Measurements from ENCODE around the gene SARM1. TPM values are rescaled to one million over a fixed set of nuclear protein-coding genes. Genes with fewer than 3 reads are reported as not detected.

Gene SARM1
- total and polyA plus RNA-seq, 2 of the 13 experiments (the other 11 are each of a cell fraction or from before 2014, with no cell fraction given) = 0.73 to 0.86 TPM

DNA sequence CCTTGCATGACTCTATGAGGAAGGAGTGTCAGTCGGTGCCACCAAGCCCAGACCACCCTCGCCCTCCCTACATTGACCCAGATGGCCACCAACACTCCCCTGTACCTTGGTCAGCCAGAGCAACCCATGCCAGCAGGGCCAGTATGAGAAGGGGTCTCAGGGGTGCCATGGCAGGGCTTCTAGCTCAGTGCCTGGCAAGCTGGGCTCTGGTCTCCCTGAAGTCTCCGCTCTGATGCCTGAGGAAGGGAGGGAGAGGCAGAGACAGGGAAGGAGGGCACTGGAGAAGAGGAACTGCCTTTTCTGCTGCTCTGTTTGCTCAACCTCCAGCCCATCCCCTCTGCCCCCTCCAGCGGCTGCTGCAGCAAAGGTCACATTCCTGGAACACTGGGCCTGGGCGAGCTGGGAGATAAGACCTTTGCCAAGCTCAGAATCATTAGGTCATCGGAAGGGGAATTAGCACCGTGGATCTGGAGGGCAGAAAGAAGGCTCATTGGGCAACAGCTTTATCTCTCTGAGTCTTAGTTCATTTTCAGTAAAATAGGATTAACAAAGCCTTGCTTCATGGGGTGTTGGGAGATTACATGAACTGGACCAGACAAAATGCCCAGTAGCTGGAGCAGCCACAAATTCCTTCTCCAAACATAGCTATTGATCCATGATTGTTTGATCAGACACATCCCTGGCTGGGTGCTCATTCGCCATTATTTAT is 1.3 kb upstream of the SARM1 start, which contains the start of gene VTN (continued):
- TF ChIP-seq, protein P1, sequence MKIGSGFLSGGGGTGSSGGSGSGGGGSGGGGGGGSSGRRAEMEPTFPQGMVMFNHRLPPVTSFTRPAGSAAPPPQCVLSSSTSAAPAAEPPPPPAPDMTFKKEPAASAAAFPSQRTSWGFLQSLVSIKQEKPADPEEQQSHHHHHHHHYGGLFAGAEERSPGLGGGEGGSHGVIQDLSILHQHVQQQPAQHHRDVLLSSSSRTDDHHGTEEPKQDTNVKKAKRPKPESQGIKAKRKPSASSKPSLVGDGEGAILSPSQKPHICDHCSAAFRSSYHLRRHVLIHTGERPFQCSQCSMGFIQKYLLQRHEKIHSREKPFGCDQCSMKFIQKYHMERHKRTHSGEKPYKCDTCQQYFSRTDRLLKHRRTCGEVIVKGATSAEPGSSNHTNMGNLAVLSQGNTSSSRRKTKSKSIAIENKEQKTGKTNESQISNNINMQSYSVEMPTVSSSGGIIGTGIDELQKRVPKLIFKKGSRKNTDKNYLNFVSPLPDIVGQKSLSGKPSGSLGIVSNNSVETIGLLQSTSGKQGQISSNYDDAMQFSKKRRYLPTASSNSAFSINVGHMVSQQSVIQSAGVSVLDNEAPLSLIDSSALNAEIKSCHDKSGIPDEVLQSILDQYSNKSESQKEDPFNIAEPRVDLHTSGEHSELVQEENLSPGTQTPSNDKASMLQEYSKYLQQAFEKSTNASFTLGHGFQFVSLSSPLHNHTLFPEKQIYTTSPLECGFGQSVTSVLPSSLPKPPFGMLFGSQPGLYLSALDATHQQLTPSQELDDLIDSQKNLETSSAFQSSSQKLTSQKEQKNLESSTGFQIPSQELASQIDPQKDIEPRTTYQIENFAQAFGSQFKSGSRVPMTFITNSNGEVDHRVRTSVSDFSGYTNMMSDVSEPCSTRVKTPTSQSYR (CRISPR knock-in tag; IDR thresholded peaks at IDR 0.05; ENCODE audit: borderline replicate concordance) = peak; percentile 86; the same call in 1 of the 2 replicates
- no peak; the same call in 1 of the 2 replicates for TF ChIP-seq FOXC1 (CRISPR knock-in tag; IDR thresholded peaks at IDR 0.05; ENCODE audit: borderline replicate concordance)
- no peak for TF ChIP-seq JDP2 (CRISPR knock-in tag; IDR thresholded peaks at IDR 0.05; ENCODE audit: borderline replicate concordance)
- TF ChIP-seq, protein P2, sequence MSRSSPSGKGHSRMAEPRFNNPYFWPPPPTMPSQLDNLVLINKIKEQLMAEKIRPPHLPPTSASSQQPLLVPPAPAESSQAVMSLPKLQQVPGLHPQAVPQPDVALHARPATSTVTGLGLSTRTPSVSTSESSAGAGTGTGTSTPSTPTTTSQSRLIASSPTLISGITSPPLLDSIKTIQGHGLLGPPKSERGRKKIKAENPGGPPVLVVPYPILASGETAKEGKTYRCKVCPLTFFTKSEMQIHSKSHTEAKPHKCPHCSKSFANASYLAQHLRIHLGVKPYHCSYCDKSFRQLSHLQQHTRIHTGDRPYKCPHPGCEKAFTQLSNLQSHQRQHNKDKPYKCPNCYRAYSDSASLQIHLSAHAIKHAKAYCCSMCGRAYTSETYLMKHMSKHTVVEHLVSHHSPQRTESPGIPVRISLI (CRISPR knock-in tag; IDR thresholded peaks at IDR 0.05; ENCODE audit: borderline replicate concordance) = no peak; the same call in 1 of the 2 replicates
- TF ChIP-seq ZFP90 (CRISPR knock-in tag; IDR thresholded peaks at IDR 0.05; ENCODE audit: borderline replicate concordance) = peak; percentile 90; the same call in 1 of the 2 replicates
- peak; percentile 71; the same call in 1 of the 2 replicates for TF ChIP-seq ZBTB26 (CRISPR knock-in tag; IDR thresholded peaks at IDR 0.05; ENCODE audit: borderline replicate concordance)
- TF ChIP-seq PITX1 (CRISPR knock-in tag; IDR thresholded peaks at IDR 0.05) = peak; percentile 99
- TF ChIP-seq ZFP91 (CRISPR knock-in tag; IDR thresholded peaks at IDR 0.05; ENCODE audit: borderline replicate concordance) = peak; percentile 81; the same call in 1 of the 2 replicates
- peak; percentile 97 to 98 for TF ChIP-seq NR2F1 (CRISPR knock-in tag; IDR thresholded peaks at IDR 0.05)
- TF ChIP-seq BHLHE40 (IDR thresholded peaks at IDR 0.05; ENCODE audit: low read length) = peak; percentile 13; the same call in 1 of the 2 replicates
- 0 out of 2 replicates have a peak, but pooled peaks have one; percentile 21 for TF ChIP-seq ZNF513 (CRISPR knock-in tag; conservative IDR thresholded peaks at IDR 0.05)
- TF ChIP-seq, protein P3, sequence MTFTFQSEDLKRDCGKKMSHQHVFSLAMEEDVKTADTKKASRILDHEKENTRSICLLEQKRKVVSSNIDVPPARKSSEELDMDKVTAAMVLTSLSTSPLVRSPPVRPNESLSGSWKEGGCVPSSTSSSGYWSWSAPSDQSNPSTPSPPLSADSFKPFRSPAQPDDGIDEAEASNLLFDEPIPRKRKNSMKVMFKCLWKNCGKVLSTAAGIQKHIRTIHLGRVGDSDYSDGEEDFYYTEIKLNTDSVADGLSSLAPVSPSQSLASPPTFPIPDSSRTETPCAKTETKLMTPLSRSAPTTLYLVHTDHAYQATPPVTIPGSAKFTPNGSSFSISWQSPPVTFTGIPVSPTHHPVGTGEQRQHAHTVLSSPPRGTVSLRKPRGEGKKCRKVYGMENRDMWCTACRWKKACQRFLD (CRISPR knock-in tag; IDR thresholded peaks at IDR 0.05; ENCODE audit: borderline replicate concordance) = peak; percentile 86
- TF ChIP-seq JUND (CRISPR knock-in tag; IDR thresholded peaks at IDR 0.05) = peak; percentile 55; the same call in 1 of the 2 replicates
- TF ChIP-seq CREB1 (IDR thresholded peaks at IDR 0.05) = no peak
- TF ChIP-seq CREB1 (CRISPR knock-in tag; IDR thresholded peaks at IDR 0.05) = peak; percentile 76
